Liver (tissue), 3 donors: Measurements from ENCODE around the gene DYRK1B.

Source experiments
- EGR1 ChIP-seq, 2 donors: IDR thresholded peaks; 2 replicates each; pipeline ENCODE4 v1.6.1; 2016 to 2018; ENCODE audit warnings: antibody characterized with exemption in 2 of 2, low read depth in 2 of 2
- FOXA1 ChIP-seq: IDR thresholded peaks from 2 replicates; pipeline ENCODE4 v1.6.1; 2016; ENCODE audit warnings: antibody characterized with exemption
- GABPA ChIP-seq, 2 donors: IDR thresholded peaks in 1 of 2; conservative IDR thresholded peaks in 1 of 2; 2 replicates each; pipeline ENCODE4 v1.6.1; 2016; ENCODE audit warnings: antibody characterized with exemption in 2 of 2, mild to moderate bottlenecking in 1 of 2, moderate library complexity in 1 of 2
- HNF4A ChIP-seq, 2 donors: conservative IDR thresholded peaks; 2 replicates each; pipeline ENCODE4 v1.6.1; 2016; ENCODE audit warnings: antibody characterized with exemption in 2 of 2, mild to moderate bottlenecking in 2 of 2
- JUND ChIP-seq, 2 donors: IDR thresholded peaks; 2 replicates each; pipeline ENCODE4 v1.6.1; 2016; ENCODE audit warnings: antibody characterized with exemption in 2 of 2
- RAD21 ChIP-seq, 2 donors: IDR thresholded peaks; 2 replicates each; pipeline ENCODE4 v1.6.1; 2016; ENCODE audit warnings: antibody characterized with exemption in 2 of 2, mild to moderate bottlenecking in 2 of 2
- SP1 ChIP-seq: IDR thresholded peaks from 2 replicates; pipeline ENCODE4 v1.6.1; 2018; ENCODE audit warnings: antibody characterized with exemption, mild to moderate bottlenecking
- TAF1 ChIP-seq: conservative IDR thresholded peaks from 2 replicates; pipeline ENCODE4 v1.6.1; 2016; ENCODE audit warnings: antibody characterized with exemption, mild to moderate bottlenecking
- YY1 ChIP-seq: IDR thresholded peaks from 2 replicates; pipeline ENCODE4 v1.6.1; 2016; ENCODE audit warnings: antibody characterized with exemption, mild to moderate bottlenecking
- TF ChIP-seq, protein P1 (sequence below): IDR thresholded peaks from 2 replicates; pipeline ENCODE4 v1.6.1; 2016; ENCODE audit warnings: antibody characterized with exemption
- TF ChIP-seq, protein P2 (sequence below): fragments of 150-350 bp; IDR thresholded peaks from 2 replicates; pipeline ENCODE4 v1.5.1; 2017; ENCODE audit warnings: improper control_type of control experiment, low read depth, low read length; ENCODE audit not compliant: missing input control
- TF ChIP-seq, protein P3 (sequence below): IDR thresholded peaks from 2 replicates; pipeline ENCODE4 v1.6.1; 2016; ENCODE audit warnings: antibody characterized with exemption
- TF ChIP-seq, protein P4 (sequence below): IDR thresholded peaks from 2 replicates; pipeline ENCODE4 v1.6.1; 2016; ENCODE audit warnings: antibody characterized with exemption, mild to moderate bottlenecking
- donor health status: healthy.
- donor health status: healthy.

DNA sequence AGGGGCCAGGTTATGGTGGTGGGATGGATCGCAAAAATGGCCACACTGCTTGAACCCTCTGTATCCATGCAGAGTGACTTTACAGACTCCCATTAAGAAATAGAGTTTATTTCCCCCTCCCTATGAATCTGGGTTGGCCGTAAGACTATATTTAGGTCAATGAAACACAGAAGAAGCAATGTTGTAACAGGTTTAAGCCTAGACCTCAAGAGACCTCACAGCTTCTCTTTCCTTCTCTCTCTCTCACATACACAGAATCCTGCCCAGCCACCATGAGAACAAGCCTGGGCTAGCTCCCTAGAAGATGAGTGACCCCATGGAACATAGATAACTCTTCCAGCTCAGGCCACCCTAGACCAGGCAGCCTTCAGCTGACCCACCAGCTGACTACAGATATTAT lies 33.2 kb upstream of the DYRK1B start:
- TF ChIP-seq, protein P1, sequence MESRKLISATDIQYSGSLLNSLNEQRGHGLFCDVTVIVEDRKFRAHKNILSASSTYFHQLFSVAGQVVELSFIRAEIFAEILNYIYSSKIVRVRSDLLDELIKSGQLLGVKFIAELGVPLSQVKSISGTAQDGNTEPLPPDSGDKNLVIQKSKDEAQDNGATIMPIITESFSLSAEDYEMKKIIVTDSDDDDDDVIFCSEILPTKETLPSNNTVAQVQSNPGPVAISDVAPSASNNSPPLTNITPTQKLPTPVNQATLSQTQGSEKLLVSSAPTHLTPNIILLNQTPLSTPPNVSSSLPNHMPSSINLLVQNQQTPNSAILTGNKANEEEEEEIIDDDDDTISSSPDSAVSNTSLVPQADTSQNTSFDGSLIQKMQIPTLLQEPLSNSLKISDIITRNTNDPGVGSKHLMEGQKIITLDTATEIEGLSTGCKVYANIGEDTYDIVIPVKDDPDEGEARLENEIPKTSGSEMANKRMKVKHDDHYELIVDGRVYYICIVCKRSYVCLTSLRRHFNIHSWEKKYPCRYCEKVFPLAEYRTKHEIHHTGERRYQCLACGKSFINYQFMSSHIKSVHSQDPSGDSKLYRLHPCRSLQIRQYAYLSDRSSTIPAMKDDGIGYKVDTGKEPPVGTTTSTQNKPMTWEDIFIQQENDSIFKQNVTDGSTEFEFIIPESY, result no peak
- TF ChIP-seq, protein P2, sequence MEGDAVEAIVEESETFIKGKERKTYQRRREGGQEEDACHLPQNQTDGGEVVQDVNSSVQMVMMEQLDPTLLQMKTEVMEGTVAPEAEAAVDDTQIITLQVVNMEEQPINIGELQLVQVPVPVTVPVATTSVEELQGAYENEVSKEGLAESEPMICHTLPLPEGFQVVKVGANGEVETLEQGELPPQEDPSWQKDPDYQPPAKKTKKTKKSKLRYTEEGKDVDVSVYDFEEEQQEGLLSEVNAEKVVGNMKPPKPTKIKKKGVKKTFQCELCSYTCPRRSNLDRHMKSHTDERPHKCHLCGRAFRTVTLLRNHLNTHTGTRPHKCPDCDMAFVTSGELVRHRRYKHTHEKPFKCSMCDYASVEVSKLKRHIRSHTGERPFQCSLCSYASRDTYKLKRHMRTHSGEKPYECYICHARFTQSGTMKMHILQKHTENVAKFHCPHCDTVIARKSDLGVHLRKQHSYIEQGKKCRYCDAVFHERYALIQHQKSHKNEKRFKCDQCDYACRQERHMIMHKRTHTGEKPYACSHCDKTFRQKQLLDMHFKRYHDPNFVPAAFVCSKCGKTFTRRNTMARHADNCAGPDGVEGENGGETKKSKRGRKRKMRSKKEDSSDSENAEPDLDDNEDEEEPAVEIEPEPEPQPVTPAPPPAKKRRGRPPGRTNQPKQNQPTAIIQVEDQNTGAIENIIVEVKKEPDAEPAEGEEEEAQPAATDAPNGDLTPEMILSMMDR, result no peak
- TF ChIP-seq TAF1 (no peak), GABPA (IDR thresholded peaks at IDR 0.05 in 1 of 2, conservative IDR thresholded peaks at IDR 0.05 in 1 of 2) (no peak), HNF4A (conservative IDR thresholded peaks at IDR 0.05) (no peak), RAD21 (IDR thresholded peaks at IDR 0.05) (no peak), YY1 (no peak), FOXA1 (no peak), JUND (IDR thresholded peaks at IDR 0.05) (no peak), SP1 (no peak), EGR1 (IDR thresholded peaks at IDR 0.05; ENCODE audit: low read depth in 2 of 2) (no peak)
- TF ChIP-seq, protein P3, sequence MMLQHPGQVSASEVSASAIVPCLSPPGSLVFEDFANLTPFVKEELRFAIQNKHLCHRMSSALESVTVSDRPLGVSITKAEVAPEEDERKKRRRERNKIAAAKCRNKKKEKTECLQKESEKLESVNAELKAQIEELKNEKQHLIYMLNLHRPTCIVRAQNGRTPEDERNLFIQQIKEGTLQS, result no peak
- TF ChIP-seq, protein P4, sequence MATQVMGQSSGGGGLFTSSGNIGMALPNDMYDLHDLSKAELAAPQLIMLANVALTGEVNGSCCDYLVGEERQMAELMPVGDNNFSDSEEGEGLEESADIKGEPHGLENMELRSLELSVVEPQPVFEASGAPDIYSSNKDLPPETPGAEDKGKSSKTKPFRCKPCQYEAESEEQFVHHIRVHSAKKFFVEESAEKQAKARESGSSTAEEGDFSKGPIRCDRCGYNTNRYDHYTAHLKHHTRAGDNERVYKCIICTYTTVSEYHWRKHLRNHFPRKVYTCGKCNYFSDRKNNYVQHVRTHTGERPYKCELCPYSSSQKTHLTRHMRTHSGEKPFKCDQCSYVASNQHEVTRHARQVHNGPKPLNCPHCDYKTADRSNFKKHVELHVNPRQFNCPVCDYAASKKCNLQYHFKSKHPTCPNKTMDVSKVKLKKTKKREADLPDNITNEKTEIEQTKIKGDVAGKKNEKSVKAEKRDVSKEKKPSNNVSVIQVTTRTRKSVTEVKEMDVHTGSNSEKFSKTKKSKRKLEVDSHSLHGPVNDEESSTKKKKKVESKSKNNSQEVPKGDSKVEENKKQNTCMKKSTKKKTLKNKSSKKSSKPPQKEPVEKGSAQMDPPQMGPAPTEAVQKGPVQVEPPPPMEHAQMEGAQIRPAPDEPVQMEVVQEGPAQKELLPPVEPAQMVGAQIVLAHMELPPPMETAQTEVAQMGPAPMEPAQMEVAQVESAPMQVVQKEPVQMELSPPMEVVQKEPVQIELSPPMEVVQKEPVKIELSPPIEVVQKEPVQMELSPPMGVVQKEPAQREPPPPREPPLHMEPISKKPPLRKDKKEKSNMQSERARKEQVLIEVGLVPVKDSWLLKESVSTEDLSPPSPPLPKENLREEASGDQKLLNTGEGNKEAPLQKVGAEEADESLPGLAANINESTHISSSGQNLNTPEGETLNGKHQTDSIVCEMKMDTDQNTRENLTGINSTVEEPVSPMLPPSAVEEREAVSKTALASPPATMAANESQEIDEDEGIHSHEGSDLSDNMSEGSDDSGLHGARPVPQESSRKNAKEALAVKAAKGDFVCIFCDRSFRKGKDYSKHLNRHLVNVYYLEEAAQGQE, result no peak
